Esophagus muscularis mucosa (tissue), 4 donors: Measurements from ENCODE around the gene SLC23A2. TPM values are rescaled to one million over a fixed set of nuclear protein-coding genes. Genes with fewer than 3 reads are reported as not detected.

Experiments used
- DNase-seq: peaks from one replicate; pipeline ENCODE4 v3.0.0-alpha.2; 2017; ENCODE audit errors: extremely low spot score
- H3K27ac ChIP-seq, 4 donors: fragments of 200-600 bp; sonication (generic); replicated peaks in 1 of 4; 1 replicate in 3 of 4; 2 replicates in 1 of 4; pipeline ENCODE4 v1.5.1; 2016 to 2019; ENCODE audit warnings: mild to moderate bottlenecking in 1 of 4
- H3K27me3 ChIP-seq, 4 donors: fragments of 200-600 bp; sonication (generic); one replicate each; pipeline versions ENCODE4 v1.5.1 to v1.6.0; 2016 to 2019
- H3K36me3 ChIP-seq, 4 donors: fragments of 200-600 bp; sonication (generic); one replicate each; pipeline ENCODE4 v1.5.1; 2016 to 2019
- H3K4me1 ChIP-seq, 4 donors: fragments of 200-600 bp; sonication (generic); one replicate each; pipeline ENCODE4 v1.5.1; 2016 to 2019
- H3K4me3 ChIP-seq, 4 donors: fragments of 200-600 bp; sonication (generic); 1 replicate in 2 of 4; 2 replicates in 2 of 4; pipeline ENCODE4 v1.5.1; 2016 to 2019; ENCODE audit warnings: mild to moderate bottlenecking in 4 of 4, moderate library complexity in 1 of 4
- H3K9me3 ChIP-seq, 4 donors: fragments of 200-600 bp; sonication (generic); 1 replicate in 3 of 4; 2 replicates in 1 of 4; pipeline ENCODE4 v1.5.1; 2016 to 2019
- CTCF ChIP-seq, 3 experiments: fragments of 200-600 bp in 2 of 3; fragments of 450-650 bp in 1 of 3; sonication (generic) in 2 of 3; IDR thresholded peaks; one replicate each; pipeline ENCODE4 v1.5.1; 2017 to 2019; ENCODE audit warnings: antibody characterized with exemption in 3 of 3, mild to moderate bottlenecking in 2 of 3, moderate library complexity in 1 of 3
- EP300 ChIP-seq: sonication (generic); formaldehyde crosslinking; IDR thresholded peaks from one replicate; pipeline ENCODE4 v1.6.1; 2017; ENCODE audit warnings: antibody characterized with exemption
- POLR2A ChIP-seq: fragments of 450-650 bp; IDR thresholded peaks from one replicate; pipeline ENCODE4 v1.6.1; 2017; ENCODE audit warnings: antibody characterized with exemption, moderate library complexity, mild to moderate bottlenecking, low read depth
- POLR2AphosphoS5 ChIP-seq, 2 donors: sonication (generic); formaldehyde crosslinking; IDR thresholded peaks; one replicate each; pipeline ENCODE4 v1.6.1; 2017; ENCODE audit warnings: antibody characterized with exemption in 2 of 2
- WGBS: methylation state at CpG from one replicate; pipeline ENCODE4 v1.1.5; 2018; 5-methylcytosine and 5-hydroxymethylcytosine counted together
- intact Hi-C: fragments of 100-400 bp; cut with DNase I; formaldehyde crosslinking; loops from one replicate; pipeline ENCODE4 v1.15.1; 2023
- total RNA-seq, 4 donors: library from RNA; depleted of rRNA; stranded (reverse); fragments of >200 nt; gene quantifications; one replicate each; pipeline versions ENCODE4 v1.1.0 to v1.2.1, GENCODE V29; 2016

The SLC23A2 gene
- total RNA-seq, 4 donors from 2014 or later: 8.7 to 16.0 (median 12.2) TPM

DNA sequence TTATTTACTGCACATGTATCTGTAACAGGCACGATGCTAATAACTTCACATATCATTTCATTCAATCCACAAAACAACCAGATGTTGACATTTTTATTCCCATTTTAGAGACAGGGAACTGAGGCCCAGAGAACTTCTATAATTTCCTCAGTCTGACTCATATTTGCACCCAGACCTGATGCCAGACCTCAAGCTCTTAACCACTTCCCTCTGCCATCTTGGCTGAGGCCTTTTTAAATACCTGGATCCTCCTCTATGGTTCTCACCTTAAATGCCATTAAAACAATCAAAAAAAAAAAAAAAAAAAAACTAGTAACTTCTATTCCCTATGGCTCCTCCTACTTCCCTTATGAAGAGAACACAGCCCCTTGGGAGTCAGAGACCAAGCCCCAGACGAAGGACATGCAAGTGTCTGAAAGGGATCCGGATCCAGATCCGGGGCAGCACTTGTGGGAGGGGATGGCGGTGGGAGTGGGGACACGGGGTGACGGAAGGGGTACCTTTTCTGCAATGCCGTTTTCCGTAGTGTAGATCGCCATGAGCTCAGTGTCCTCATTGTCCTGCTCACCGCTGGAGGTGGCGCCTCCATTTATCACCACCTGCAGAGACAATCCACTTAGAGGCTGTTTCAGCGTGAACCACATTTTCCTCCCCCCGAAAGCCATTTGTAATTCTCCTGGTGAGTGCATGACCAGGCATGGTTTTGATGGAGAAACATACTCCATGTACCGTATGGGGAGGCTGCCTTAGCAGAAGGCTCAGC, 88.7 kb downstream of the SLC23A2 start:
- intact Hi-C loops: no loop called here
- H3K4me3 ChIP-seq: no peak overlapping the region
- 91% methylated on average over 15 of the region's 15 CpGs for WGBS
- no peaks in the 10 kb centered on the region for H3K9me3 ChIP-seq
- peaks cover 0 to 12% (median 10%) of the 10 kb centered on the region in 4 donors for H3K4me1 ChIP-seq
- H3K36me3 ChIP-seq: peaks cover 0 to 17% (median 0%) of the 10 kb centered on the region in 4 donors
- H3K27me3 ChIP-seq: no peaks in the 10 kb centered on the region
- H3K27ac ChIP-seq: no peak overlapping the region
- TF ChIP-seq POLR2AphosphoS5 (IDR thresholded peaks at IDR 0.05) (no peak), CTCF (IDR thresholded peaks at IDR 0.05) (no peak), POLR2A (no peak), EP300 (no peak)
- DNase-seq: no peak

DNA sequence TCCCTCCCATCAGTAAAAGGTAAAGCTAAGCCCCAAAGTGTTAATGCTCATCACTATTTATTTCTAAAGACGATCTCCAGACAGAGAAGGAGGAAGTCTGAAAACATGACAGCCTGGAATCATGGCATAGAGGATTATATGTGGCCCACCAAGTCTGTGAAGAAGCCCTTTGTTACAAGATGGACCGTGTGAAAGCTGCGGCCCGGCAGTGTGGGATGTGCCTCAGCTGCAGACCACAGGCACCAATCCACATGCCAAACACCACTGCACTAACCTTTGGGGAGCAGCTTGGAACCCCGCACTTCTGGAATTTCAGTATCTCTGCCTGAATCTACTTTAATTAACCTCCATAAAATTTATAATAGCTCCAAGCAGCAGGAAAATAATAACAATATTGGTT, 90.4 kb downstream of the SLC23A2 start:
- TF ChIP-seq POLR2A (no peak), CTCF (IDR thresholded peaks at IDR 0.05) (no peak), EP300 (no peak), POLR2AphosphoS5 (IDR thresholded peaks at IDR 0.05) (no peak)
- intact Hi-C loops: no loop called here
- no peak overlapping the region for H3K4me3 ChIP-seq
- WGBS: 80% methylated on average over 5 of the region's 5 CpGs
- peaks cover 0 to 17% (median 0%) of the 10 kb centered on the region in 4 donors for H3K36me3 ChIP-seq
- no peak overlapping the region for H3K27ac ChIP-seq
- H3K4me1 ChIP-seq: no peaks in the 10 kb centered on the region
- H3K27me3 ChIP-seq: no peaks in the 10 kb centered on the region
- DNase-seq: no peak
- no peaks in the 10 kb centered on the region for H3K9me3 ChIP-seq

DNA sequence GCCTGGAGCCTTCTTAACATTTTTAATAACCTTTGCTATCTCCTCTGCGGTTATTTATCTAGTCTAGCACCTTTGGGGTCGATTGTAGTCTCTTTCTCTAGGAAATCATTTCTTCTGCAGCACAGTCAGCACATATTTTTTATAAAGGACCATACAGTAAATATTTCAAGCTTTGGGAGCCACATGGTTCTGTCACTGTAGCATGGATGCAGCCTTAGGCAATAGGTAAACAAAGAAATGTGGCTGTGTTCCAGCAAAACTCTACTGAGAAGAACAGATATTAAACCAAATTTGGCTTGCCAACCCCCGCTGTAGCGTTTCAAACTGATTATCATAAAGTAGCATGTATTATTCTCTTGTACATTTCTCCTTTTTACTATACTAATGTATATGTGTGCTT, 95.7 kb downstream of the SLC23A2 start:
- WGBS: 66% methylated on average over 4 of the region's 4 CpGs
- no peak for TF ChIP-seq EP300
- TF ChIP-seq POLR2AphosphoS5 (IDR thresholded peaks at IDR 0.05): no peak
- TF ChIP-seq POLR2A: no peak
- TF ChIP-seq CTCF (IDR thresholded peaks at IDR 0.05): no peak
- Histone ChIP-seq H3K36me3 (peaks cover 0 to 26% (median 9%) of the 10 kb centered on the region in 4 donors), H3K27me3 (no peaks in the 10 kb centered on the region), H3K27ac (no peak overlapping the region), H3K9me3 (no peaks in the 10 kb centered on the region), H3K4me1 (peaks cover 0 to 6% (median 0%) of the 10 kb centered on the region in 4 donors), H3K4me3 (no peak overlapping the region)
- intact Hi-C loops: no loop called here
- no peak for DNase-seq

DNA sequence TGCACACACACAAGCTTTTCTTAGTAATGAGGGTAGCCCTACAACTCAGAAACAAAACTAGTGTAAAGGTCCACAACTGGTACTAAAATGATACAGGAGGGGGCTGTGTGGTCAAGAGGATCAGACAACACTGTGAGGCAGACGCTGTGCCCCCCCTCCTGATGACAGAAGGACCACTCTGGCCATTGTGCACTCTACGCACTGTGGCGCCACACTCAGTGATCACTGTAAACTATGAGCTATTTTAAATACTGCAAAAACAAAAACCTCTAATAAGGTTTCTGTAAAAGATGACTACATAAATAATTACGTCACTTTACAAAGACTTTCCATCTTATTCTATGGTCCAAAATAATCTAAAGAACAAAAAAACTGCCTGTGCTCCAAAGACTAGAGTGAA, 96.1 kb downstream of the SLC23A2 start:
- H3K4me1 ChIP-seq: peaks cover 0 to 6% (median 0%) of the 10 kb centered on the region in 4 donors
- TF ChIP-seq EP300 (no peak), POLR2AphosphoS5 (IDR thresholded peaks at IDR 0.05) (no peak), CTCF (IDR thresholded peaks at IDR 0.05) (no peak), POLR2A (no peak)
- no peaks in the 10 kb centered on the region for H3K9me3 ChIP-seq
- H3K27me3 ChIP-seq: no peaks in the 10 kb centered on the region
- 86% methylated on average over 4 of the region's 4 CpGs for WGBS
- no peak overlapping the region for H3K27ac ChIP-seq
- H3K36me3 ChIP-seq: peaks cover 0 to 28% (median 10%) of the 10 kb centered on the region in 4 donors
- no peak overlapping the region for H3K4me3 ChIP-seq
- no peak for DNase-seq
- intact Hi-C loops: no loop called here
